ENCODE measurements around the gene ATP6V0D1.

DNA sequence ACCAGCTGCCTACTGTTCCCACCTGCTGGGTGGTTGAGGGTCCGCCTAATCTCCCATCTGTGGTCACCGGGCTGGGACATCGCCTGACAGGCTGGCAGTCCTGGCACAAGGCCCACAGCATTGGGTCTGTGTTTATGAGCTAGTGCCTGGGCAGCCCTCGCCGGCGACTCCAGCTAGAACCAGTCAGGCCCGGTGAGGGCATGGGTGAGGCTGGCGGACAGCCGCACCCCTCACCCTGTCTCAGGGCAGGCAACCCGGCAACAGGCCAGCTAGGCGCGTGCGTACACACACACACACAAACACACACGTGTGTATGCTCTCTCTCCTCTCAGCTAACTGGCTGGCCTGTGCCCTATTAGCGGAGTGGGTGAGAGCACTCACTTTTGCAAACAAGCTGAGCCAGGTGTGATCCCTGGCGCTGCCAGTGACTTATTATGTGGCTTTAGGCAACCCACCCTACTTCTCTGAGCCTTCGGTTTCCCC is 39.6 kb downstream of the ATP6V0D1 start:
- no peak for TF ChIP-seq BHLHE40 (IDR thresholded peaks at IDR 0.05; ENCODE audit: borderline replicate concordance)
- no peak for TF ChIP-seq TARDBP (IDR thresholded peaks at IDR 0.05)
- TF ChIP-seq LEF1 (IDR thresholded peaks at IDR 0.05; ENCODE audit: borderline replicate concordance) = no peak

Data from HEK293T (cell line).